GM18511 (cell line): ENCODE measurements around the gene ERBIN.
"Not testable (repeated sequence)": the region's sequence is repeated elsewhere in the genome, so short reads cannot be mapped to it uniquely, and the experiment has no call there.

Source experiments
- ATAC-seq: cut with Tn5 transposase; IDR thresholded peaks from one replicate; pipeline ENCODE4 v1.9.1; 2021; ENCODE audit warnings: mild to moderate bottlenecking, moderate library complexity; ENCODE audit not compliant: unreplicated experiment

The ERBIN gene

GRCh38 chr5:65915661-65916060, 10.7 kb upstream of the ERBIN start:
- not testable (repeated sequence) for ATAC-seq

GRCh38 chr5:65916066-65916465, 10.3 kb upstream of the ERBIN start:
- ATAC-seq: no peak

GRCh38 chr5:65916636-65917035, 9.7 kb upstream of the ERBIN start:
- no peak for ATAC-seq

GRCh38 chr5:65919773-65920172, 6.6 kb upstream of the ERBIN start:
- no peak for ATAC-seq

GRCh38 chr5:65923339-65923738, 3.0 kb upstream of the ERBIN start:
- ATAC-seq: no peak

- no peak for ATAC-seq
These were observed 1.9 kb upstream of the ERBIN start for GRCh38 chr5:65924366-65925043.

- ATAC-seq: peak; percentile 70
These were observed 1.3 kb upstream of the ERBIN start for GRCh38 chr5:65925044-65925600.

- ATAC-seq: peak; percentile 71
These were observed 637 bp upstream of the ERBIN start for GRCh38 chr5:65925601-65926275.

- ATAC-seq: no peak
These were observed 518 bp downstream of the ERBIN start for GRCh38 chr5:65926893-65927292.

GRCh38 chr5:65927503-65928321, 1.3 kb downstream of the ERBIN start:
- no peak for ATAC-seq

GRCh38 chr5:65928322-65928752, 2.0 kb downstream of the ERBIN start:
- ATAC-seq: no peak

GRCh38 chr5:65928860-65929259, 2.5 kb downstream of the ERBIN start:
- ATAC-seq: no peak

- ATAC-seq: no peak
These were observed 6.3 kb downstream of the ERBIN start for GRCh38 chr5:65932676-65933075.

- ATAC-seq: no peak
These were observed 6.9 kb downstream of the ERBIN start for GRCh38 chr5:65933295-65933694.

- ATAC-seq: no peak
These were observed 11.9 kb downstream of the ERBIN start for GRCh38 chr5:65938256-65938655.

GRCh38 chr5:65943771-65944170, 17.4 kb downstream of the ERBIN start:
- ATAC-seq: no peak

- no peak for ATAC-seq
These were observed 19.9 kb downstream of the ERBIN start for GRCh38 chr5:65946198-65946745.

GRCh38 chr5:65948115-65948747, 21.9 kb downstream of the ERBIN start:
- ATAC-seq: no peak

- ATAC-seq: no peak
These were observed 25.0 kb downstream of the ERBIN start for GRCh38 chr5:65951330-65951729.

- no peak for ATAC-seq
These were observed 25.9 kb downstream of the ERBIN start for GRCh38 chr5:65952259-65952658.

GRCh38 chr5:65954200-65954599, 27.8 kb downstream of the ERBIN start:
- ATAC-seq: no peak
